ENCODE measurements around the gene AIG1.

Gene AIG1

GRCh38 chr6:143092768-143093167, 32.1 kb downstream of the AIG1 start:
- TF ChIP-seq POLR2AphosphoS5 (IDR thresholded peaks at IDR 0.05; ENCODE audit: borderline replicate concordance, low read depth, low read length) (no peak), EZH2 (IDR thresholded peaks at IDR 0.05) (no peak), FOXP2 (optimal IDR thresholded peaks at IDR 0.05; ENCODE audit: control extremely low read depth, extremely low read length, insufficient read depth) (no peak)
- no peaks in the 10 kb centered on the region for H3K36me3 ChIP-seq (ENCODE audit: insufficient read depth, low read length)
- H3K9me3 ChIP-seq (ENCODE audit: low read depth, low read length) = no peaks in the 10 kb centered on the region
- no peak overlapping the region for H3K27ac ChIP-seq
- no peak for DNase-seq (ENCODE audit: low read depth, low spot score)
- no peak overlapping the region for H3K9ac ChIP-seq (ENCODE audit: insufficient read length)
- H3K4me3 ChIP-seq = no peak overlapping the region

DNA sequence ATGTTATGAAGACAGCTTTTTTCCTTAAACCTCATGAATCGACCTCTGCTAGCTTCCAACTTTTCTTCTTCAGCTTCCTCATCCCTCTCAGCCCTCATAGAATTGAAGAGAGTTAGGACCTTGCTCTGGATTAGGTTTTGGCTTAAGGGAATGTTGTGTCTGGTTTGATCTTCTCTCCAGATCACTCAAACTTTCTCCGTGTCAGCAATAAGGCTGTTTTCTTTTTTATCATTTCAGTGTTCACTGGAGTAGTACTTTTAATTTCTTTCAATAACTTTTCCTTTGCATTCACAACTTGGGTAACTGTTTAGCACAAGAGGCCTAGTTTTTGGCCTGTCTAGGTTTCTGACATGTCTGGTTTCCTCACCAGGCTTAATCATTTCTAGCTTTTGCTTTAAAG, 32.6 kb downstream of the AIG1 start:
- TF ChIP-seq FOXP2 (optimal IDR thresholded peaks at IDR 0.05; ENCODE audit: control extremely low read depth, extremely low read length, insufficient read depth) (no peak), POLR2AphosphoS5 (IDR thresholded peaks at IDR 0.05; ENCODE audit: borderline replicate concordance, low read depth, low read length) (no peak), EZH2 (IDR thresholded peaks at IDR 0.05) (no peak)

DNA sequence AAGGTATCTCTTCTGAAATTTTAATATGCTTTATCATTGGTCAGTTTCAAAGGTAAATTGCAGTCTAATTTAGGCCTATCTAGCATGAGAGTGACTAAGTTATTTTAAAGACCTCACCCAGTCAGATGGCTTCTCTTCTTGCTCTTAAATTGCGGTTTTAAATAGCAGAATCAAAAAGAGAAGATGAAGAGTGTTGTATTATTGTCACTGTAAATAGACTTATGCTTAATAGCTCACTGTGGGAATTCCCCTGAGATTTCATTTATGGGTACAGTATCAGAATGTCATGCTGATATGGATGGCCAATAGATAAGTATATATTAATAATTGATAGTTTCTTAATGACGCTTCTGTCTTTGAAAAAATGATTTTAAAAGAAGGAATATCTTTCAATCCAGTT, 35.7 kb downstream of the AIG1 start:
- no peak for DNase-seq (ENCODE audit: low read depth, low spot score)
- no peak overlapping the region for H3K4me3 ChIP-seq

More for the DNA sequence above, 32.6 kb downstream of the AIG1 start:
- no peaks in the 10 kb centered on the region for H3K9me3 ChIP-seq (ENCODE audit: low read depth, low read length)
- no peak overlapping the region for H3K27ac ChIP-seq
- H3K9ac ChIP-seq (ENCODE audit: insufficient read length) = no peak overlapping the region
- no peaks in the 10 kb centered on the region for H3K36me3 ChIP-seq (ENCODE audit: insufficient read depth, low read length)
- H3K4me3 ChIP-seq = no peak overlapping the region
- no peak for DNase-seq (ENCODE audit: low read depth, low spot score)

DNA sequence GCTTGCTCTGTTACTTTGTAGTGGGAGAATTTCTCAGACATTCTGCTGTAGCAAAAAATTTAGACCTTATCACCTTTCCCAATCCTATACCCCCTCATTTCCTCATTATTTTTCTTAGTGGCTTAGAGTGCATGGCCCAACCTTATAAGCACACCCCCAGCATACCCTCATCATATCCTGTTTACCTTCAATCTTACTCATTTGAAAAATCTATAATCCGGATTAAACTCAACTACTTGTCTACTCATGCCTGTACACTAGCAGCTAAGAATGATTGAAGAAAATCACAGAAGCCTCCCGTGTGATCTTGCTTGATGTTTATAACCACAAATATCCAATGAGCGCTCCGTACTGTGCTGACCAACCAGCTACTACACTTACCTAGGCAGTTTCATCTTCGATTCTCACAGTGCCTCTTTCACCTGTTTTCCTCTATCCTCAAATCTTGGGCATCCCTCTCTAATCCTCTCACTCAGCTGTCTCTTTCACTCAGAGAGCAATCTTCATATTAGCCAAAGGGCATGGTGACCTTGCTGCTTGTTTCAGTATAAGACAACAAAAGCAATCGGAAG, 36.6 kb downstream of the AIG1 start:
- H3K9ac ChIP-seq (ENCODE audit: insufficient read length) = no peak overlapping the region
- H3K9me3 ChIP-seq (ENCODE audit: low read depth, low read length) = no peaks in the 10 kb centered on the region
- no peak for DNase-seq (ENCODE audit: low read depth, low spot score)
- H3K4me3 ChIP-seq = no peak overlapping the region
- no peaks in the 10 kb centered on the region for H3K36me3 ChIP-seq (ENCODE audit: insufficient read depth, low read length)
- TF ChIP-seq EZH2 (IDR thresholded peaks at IDR 0.05) (no peak), POLR2AphosphoS5 (IDR thresholded peaks at IDR 0.05; ENCODE audit: borderline replicate concordance, low read depth, low read length) (no peak), FOXP2 (optimal IDR thresholded peaks at IDR 0.05; ENCODE audit: control extremely low read depth, extremely low read length, insufficient read depth) (no peak)
- no peak overlapping the region for H3K27ac ChIP-seq

More for the DNA sequence above, 35.7 kb downstream of the AIG1 start:
- Histone ChIP-seq H3K9ac (ENCODE audit: insufficient read length) (no peak overlapping the region), H3K27ac (no peak overlapping the region), H3K9me3 (ENCODE audit: low read depth, low read length) (no peaks in the 10 kb centered on the region), H3K36me3 (ENCODE audit: insufficient read depth, low read length) (no peaks in the 10 kb centered on the region)
- no peak for TF ChIP-seq FOXP2 (optimal IDR thresholded peaks at IDR 0.05; ENCODE audit: control extremely low read depth, extremely low read length, insufficient read depth)
- no peak for TF ChIP-seq EZH2 (IDR thresholded peaks at IDR 0.05)

- H3K27ac ChIP-seq = no peak overlapping the region
- H3K9me3 ChIP-seq (ENCODE audit: low read depth, low read length) = no peaks in the 10 kb centered on the region
- H3K9ac ChIP-seq (ENCODE audit: insufficient read length) = no peak overlapping the region
- no peaks in the 10 kb centered on the region for H3K36me3 ChIP-seq (ENCODE audit: insufficient read depth, low read length)
- TF ChIP-seq POLR2AphosphoS5 (IDR thresholded peaks at IDR 0.05; ENCODE audit: borderline replicate concordance, low read depth, low read length) = no peak
- no peak for TF ChIP-seq FOXP2 (optimal IDR thresholded peaks at IDR 0.05; ENCODE audit: control extremely low read depth, extremely low read length, insufficient read depth)
- TF ChIP-seq EZH2 (IDR thresholded peaks at IDR 0.05) = no peak
- DNase-seq (ENCODE audit: low read depth, low spot score) = no peak
- no peak overlapping the region for H3K4me3 ChIP-seq
Observed at GRCh38 chr6:143098054-143098671, 37.5 kb downstream of the AIG1 start.

DNA sequence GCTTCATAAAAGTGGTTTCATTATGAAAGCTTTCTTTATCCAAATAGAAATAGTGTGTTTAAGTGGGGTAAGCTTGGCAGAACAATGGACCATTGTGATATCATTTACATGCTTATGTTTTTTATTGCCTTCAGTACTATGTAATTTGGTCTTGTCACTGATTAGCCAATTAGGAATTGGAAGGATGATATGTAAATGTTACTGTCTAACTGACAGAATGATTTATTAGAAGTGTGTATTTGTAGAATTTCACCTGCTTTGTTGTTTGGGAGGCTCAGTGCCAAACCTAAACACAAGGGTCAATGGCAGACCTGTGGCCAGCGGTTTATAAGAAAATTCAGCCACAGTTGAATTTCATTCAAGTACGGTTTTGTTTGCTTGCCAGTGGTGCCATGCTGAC, 39.0 kb downstream of the AIG1 start:
- DNase-seq (ENCODE audit: low read depth, low spot score) = no peak
- Histone ChIP-seq H3K9me3 (ENCODE audit: low read depth, low read length) (no peaks in the 10 kb centered on the region), H3K27ac (no peak overlapping the region), H3K4me3 (no peak overlapping the region), H3K9ac (ENCODE audit: insufficient read length) (no peak overlapping the region), H3K36me3 (ENCODE audit: insufficient read depth, low read length) (no peaks in the 10 kb centered on the region)
- TF ChIP-seq FOXP2 (optimal IDR thresholded peaks at IDR 0.05; ENCODE audit: control extremely low read depth, extremely low read length, insufficient read depth) = no peak
- no peak for TF ChIP-seq POLR2AphosphoS5 (IDR thresholded peaks at IDR 0.05; ENCODE audit: borderline replicate concordance, low read depth, low read length)
- no peak for TF ChIP-seq EZH2 (IDR thresholded peaks at IDR 0.05)

DNA sequence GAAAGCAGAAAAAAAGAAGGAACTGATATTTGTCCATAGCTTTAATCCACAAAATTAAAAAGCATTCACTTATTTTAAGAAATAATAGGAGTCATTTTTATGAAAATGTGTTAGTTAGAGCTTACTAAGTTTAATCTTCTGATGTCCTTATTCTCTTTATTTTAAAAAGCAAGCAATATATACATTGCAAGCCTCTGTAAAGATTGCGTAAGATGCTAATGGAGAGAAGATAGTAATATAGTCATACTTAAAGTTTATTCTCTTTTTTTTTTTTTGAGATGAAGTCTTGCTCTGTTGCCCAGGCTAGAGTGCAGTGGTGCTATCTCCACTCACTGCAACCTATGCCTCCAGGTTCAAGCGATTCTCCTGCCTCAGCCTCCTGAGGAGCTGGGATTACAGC, 39.7 kb downstream of the AIG1 start:
- H3K4me3 ChIP-seq = no peak overlapping the region
- no peak overlapping the region for H3K9ac ChIP-seq (ENCODE audit: insufficient read length)
- H3K27ac ChIP-seq = no peak overlapping the region
- no peaks in the 10 kb centered on the region for H3K9me3 ChIP-seq (ENCODE audit: low read depth, low read length)
- no peak for DNase-seq (ENCODE audit: low read depth, low spot score)
- no peaks in the 10 kb centered on the region for H3K36me3 ChIP-seq (ENCODE audit: insufficient read depth, low read length)
- TF ChIP-seq EZH2 (IDR thresholded peaks at IDR 0.05) (no peak), POLR2AphosphoS5 (IDR thresholded peaks at IDR 0.05; ENCODE audit: borderline replicate concordance, low read depth, low read length) (no peak), FOXP2 (optimal IDR thresholded peaks at IDR 0.05; ENCODE audit: control extremely low read depth, extremely low read length, insufficient read depth) (no peak)

DNA sequence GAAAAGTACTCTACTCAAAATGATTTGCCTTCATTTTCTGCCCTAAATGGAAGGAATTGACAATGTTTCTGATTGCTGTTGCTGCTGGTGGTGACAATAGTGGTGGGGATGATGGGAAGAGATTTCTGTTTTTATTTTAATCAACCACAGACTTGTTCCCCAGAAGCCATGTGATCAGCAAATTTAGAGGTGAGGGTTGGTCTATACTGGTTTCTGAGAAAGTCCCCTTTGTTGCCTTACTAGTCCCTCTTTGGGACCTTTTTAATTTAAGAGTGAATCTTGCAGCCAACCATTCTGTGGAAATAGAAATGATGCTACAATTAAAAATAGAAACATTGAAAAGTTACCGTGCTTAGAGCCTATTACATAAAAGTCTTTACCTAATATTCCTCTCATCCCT, 43.2 kb downstream of the AIG1 start:
- Histone ChIP-seq H3K4me3 (no peak overlapping the region), H3K9me3 (ENCODE audit: low read depth, low read length) (no peaks in the 10 kb centered on the region), H3K9ac (ENCODE audit: insufficient read length) (no peak overlapping the region), H3K27ac (no peak overlapping the region), H3K36me3 (ENCODE audit: insufficient read depth, low read length) (no peaks in the 10 kb centered on the region)
- no peak for TF ChIP-seq EZH2 (IDR thresholded peaks at IDR 0.05)
- TF ChIP-seq FOXP2 (optimal IDR thresholded peaks at IDR 0.05; ENCODE audit: control extremely low read depth, extremely low read length, insufficient read depth) = no peak
- no peak for TF ChIP-seq POLR2AphosphoS5 (IDR thresholded peaks at IDR 0.05; ENCODE audit: borderline replicate concordance, low read depth, low read length)
- no peak for DNase-seq (ENCODE audit: low read depth, low spot score)

- DNase-seq (ENCODE audit: low read depth, low spot score) = no peak
- TF ChIP-seq EZH2 (IDR thresholded peaks at IDR 0.05) = no peak
- TF ChIP-seq POLR2AphosphoS5 (IDR thresholded peaks at IDR 0.05; ENCODE audit: borderline replicate concordance, low read depth, low read length) = no peak
- no peak for TF ChIP-seq FOXP2 (optimal IDR thresholded peaks at IDR 0.05; ENCODE audit: control extremely low read depth, extremely low read length, insufficient read depth)
Observed at GRCh38 chr6:143107440-143107839, 46.8 kb downstream of the AIG1 start.

More at GRCh38 chr6:143107440-143107839, 46.8 kb downstream of the AIG1 start:
- H3K36me3 ChIP-seq (ENCODE audit: insufficient read depth, low read length) = no peaks in the 10 kb centered on the region
- no peaks in the 10 kb centered on the region for H3K9me3 ChIP-seq (ENCODE audit: low read depth, low read length)
- no peak overlapping the region for H3K4me3 ChIP-seq
- no peak overlapping the region for H3K9ac ChIP-seq (ENCODE audit: insufficient read length)
- no peak overlapping the region for H3K27ac ChIP-seq

All from SK-N-MC (cell line).